SK-MEL-5 (cell line): ENCODE results near the gene PRKG1. TPM values are rescaled to one million over a fixed set of nuclear protein-coding genes. Genes with fewer than 3 reads are reported as not detected.

Source experiments
- DNase-seq: peaks from one replicate; pipeline ENCODE4 v3.0.0-alpha.2; 2016; ENCODE audit warnings: low read depth, low spot score
- in situ Hi-C: cut with HindIII; loops from 2 replicates; pipeline ENCODE4 v1.10.0; 2016; ENCODE audit warnings: low sequenced_read_pairs, high pct_unique_total_duplicates, low pct_unique_long_range_greater_than_20kb
- total RNA-seq: library from RNA; depleted of rRNA; stranded (reverse); fragments of >200 nt; shearing (Covaris generic); gene quantifications from 2 replicates; pipeline ENCODE4 v1.2.3, GENCODE V29; 2014

PRKG1 gene
- total RNA-seq, 1 experiment from 2014 or later = 4.6 TPM

- in situ Hi-C loops = no loop called here
- no peak for DNase-seq
These were observed 692.9 kb downstream of the PRKG1 start for GRCh38 chr10:51767103-51767763.

DNA sequence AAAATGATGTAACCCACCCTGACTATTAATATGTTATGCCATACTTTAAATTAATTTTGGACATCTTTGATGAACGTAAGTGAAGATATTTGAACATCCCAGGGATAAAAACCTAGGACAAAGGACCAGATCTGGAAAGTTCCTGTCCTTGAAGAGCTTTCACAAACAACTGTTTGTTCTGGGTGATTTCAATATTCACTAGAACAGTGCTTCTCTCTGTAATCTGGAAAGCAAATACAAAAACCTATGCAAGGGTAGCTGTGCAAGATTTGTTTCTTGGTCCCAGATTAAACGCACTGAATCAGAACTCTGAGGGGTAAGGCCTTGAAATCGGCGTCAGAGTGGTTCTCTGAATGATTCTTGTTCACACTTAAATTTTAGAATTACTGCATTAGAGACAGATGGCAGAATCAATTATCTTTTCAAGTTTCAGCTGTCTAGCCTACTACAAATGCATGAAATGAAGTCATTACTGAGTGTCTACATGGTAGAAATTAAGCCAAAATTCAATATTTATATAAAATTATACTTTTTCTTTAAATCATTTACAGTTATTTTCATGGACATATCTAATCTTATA, 694.7 kb downstream of the PRKG1 start:
- in situ Hi-C loops = no loop called here
- DNase-seq = peak; percentile 24

- DNase-seq = no peak
- in situ Hi-C loops = no loop called here
These were observed 696.4 kb downstream of the PRKG1 start for GRCh38 chr10:51770709-51771108.

- no peak for DNase-seq
- in situ Hi-C loops = no loop called here
These were observed 698.1 kb downstream of the PRKG1 start for GRCh38 chr10:51772387-51772786.

- no peak for DNase-seq
- in situ Hi-C loops = no loop called here
These were observed 699.4 kb downstream of the PRKG1 start for GRCh38 chr10:51773681-51774080.

DNA sequence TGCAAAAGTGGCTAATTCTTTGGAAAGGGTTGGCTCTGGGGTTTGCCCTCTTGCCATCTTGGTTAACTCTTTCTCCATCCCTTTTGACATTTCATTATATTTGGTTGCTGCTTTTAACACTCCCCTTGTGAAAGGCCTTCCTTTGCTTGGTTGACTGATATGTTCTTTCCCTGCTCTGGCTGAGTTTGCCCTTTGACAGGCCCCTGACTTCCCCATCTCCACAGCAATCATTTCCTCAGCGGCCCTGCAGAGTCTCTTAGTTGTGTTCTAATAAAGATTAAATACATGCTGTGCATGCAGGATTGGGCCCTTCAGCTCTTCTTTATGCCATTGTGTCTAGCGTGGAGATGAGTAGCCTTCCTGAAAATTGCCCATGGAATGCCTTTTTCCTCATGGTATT, 709.7 kb downstream of the PRKG1 start:
- no peak for DNase-seq
- in situ Hi-C loops = no loop called here

DNA sequence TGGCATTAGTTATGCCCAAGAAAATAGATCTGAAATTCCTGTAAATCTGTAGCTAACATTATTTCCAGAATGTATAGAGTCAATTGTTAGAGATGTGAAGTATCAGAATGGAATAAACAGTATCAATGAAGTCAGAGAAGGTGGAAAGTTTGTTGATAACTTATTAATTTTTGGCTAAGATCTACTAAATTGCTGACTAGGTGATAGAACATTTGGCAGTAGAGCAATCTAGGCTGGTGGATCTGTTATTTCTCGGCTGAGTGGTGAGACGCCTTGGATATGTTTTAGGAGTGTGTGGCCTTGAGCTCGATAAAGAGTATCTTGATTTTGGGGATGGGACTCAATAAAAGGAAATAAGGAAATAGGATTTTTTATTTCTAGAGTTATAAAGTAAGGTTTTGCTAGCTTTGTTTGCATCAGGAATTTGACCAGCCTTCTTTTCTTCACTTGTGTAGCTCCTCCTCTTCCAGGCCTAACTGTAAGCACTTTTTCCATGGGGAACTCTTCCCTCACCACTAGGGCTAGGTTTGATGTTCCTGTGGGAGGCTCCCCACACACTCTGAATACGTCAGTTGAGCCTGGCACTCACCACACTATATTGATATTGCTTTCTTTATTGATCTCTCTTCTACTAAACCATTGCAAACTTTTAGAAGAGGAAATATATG, 711.9 kb downstream of the PRKG1 start:
- in situ Hi-C loops = no loop called here

DNA sequence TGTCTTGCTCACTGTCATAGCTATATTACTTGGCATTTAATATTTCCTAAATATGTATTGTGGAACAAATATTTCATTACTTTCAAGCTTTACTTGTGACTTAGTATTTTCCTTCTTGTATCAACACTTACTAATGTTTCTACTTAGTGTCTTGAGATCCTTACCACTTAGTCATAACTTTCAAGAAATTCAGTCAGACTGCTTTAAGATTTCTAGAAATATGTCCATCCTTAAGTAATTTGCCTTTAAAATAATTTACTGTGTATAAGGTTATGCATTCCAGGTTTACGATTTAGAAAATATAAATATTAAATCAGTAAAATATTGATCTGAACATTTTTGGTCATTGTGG, 712.4 kb downstream of the PRKG1 start:
- in situ Hi-C loops = no loop called here
- DNase-seq = no peak

More for the DNA sequence above, 711.9 kb downstream of the PRKG1 start:
- no peak for DNase-seq

DNA sequence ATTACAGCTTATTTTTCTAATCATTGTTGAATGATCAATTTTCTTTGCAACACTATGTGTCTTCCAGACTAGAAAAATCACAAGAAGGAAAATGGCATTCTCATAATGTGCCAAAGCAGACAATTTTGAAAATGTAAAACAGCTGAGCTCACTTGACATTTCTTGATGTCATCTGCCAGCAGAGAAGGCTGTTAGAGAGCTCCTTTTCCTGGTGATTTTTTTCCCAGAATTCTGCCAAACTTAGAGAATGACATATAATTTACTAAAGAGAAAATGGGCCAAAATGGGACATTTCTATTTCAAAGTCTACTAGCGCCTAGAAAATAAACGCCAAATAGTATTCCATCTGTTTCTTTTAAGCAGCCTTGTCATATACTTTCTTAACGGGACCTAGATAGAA, 714.0 kb downstream of the PRKG1 start:
- no peak for DNase-seq
- in situ Hi-C loops = no loop called here

DNA sequence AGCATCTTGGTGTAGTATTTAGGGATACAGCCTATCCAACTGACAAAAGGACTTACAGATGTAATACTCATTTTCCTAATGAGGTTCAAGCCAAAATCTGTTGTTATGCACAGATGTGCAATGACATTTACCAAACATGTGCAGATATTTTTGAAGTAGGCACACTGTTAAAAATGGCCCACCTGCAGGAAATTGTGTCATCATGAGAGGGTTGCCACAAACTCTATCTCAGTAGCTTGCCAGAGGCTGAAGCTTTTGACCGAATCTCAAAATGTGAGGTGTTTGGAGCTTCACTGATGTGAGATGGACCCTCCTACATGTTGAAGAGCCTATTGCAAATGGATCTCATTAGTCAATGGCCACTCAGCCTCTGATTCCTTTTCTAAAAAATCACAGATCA, 714.8 kb downstream of the PRKG1 start:
- in situ Hi-C loops = no loop called here
- no peak for DNase-seq

DNA sequence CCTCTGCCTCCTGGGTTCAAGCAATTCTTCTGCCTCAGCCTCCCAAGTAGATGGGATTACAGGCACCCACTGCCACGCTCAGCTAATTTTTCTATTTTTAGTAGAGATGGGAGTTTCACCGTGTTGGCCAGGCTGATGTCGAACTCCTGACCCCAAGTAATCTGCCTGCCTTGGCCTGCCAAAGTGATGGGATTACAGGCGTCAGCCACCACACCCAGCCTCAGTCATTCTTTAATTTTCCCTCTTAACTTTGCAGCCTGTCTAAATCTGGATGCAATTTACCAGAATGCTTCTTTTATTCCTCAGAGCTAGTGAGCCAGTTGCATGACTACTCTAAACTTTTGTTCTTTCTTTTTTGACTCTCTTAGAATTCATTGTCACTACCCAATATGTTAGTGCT, 715.6 kb downstream of the PRKG1 start:
- DNase-seq = no peak
- in situ Hi-C loops = no loop called here

GRCh38 chr10:51792678-51793077, 718.4 kb downstream of the PRKG1 start:
- in situ Hi-C loops = no loop called here
- no peak for DNase-seq

DNA sequence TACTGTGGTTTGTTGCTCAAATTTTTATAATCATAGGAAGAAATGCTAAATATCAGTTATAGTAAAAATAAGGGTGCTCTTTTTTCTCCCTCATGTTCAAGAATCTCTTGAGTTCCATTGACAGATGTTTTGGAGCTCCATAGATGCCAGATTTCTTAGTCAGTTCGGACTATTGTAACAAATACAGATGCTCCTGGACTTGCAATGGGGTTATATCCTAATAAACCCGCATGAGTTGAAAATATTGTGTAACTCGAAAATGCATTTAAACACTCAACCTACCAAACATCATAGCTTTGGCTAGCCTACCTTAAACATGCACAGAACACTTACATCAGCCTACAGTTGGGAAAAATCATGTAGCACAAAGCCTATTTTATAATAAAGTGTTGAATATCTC, 725.8 kb downstream of the PRKG1 start:
- in situ Hi-C loops = no loop called here
- no peak for DNase-seq

GRCh38 chr10:51800725-51801424, 726.6 kb downstream of the PRKG1 start:
- in situ Hi-C loops = no loop called here

GRCh38 chr10:51802030-51802429, 727.7 kb downstream of the PRKG1 start:
- in situ Hi-C loops = no loop called here
- DNase-seq = no peak

More at GRCh38 chr10:51800725-51801424, 726.6 kb downstream of the PRKG1 start:
- DNase-seq = no peak

DNA sequence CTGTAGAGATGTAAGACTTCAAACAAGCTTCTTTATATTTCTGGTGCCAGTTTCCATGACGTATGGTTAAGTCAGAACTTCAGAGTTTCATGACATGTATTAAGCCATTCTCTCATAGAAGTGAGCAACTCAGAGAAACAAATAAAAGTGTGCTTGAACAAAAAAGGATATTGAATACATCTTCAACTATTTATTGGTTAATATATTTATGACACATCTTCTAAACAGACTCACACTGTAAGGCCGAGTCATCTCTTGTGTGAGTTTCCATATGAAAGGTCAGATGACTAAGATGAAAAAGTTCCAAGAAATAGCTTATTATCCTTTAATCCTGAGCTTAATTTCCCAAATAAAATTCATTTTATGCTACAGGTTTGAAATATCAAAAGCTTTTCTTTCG, 730.6 kb downstream of the PRKG1 start:
- in situ Hi-C loops = no loop called here
- peak; percentile 41 for DNase-seq

- no peak for DNase-seq
- in situ Hi-C loops = no loop called here
These were observed 732.0 kb downstream of the PRKG1 start for GRCh38 chr10:51806079-51806835.

DNA sequence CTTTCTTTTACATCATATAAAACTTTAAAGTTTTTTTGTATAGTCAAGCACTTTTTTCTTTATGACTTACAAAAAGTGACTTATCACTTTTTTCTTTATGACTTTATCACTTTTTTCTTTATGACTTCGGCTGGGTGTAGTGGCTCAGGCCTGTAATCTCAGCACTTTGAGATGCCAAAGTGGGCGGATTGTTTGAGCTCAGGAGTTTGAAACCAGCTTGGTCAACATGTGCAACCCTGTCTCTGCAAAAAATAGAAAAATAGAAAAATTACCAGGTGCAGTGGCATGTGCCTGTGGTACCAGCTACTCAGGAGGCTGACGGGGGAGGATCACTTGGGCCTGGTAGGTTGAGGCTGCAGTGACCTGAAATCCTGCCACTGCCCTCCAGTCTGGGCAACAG, 733.9 kb downstream of the PRKG1 start:
- in situ Hi-C loops = no loop called here
- DNase-seq = no peak
